Stimulated activated CD8-positive, alpha-beta memory T cell treated with anti-CD3 and anti-CD28 coated beads, Interleukin-15, amount 100 ng/mL, for 1 hour (primary cell): ENCODE results near the gene DPYSL4.

Experiments
- DNase-seq: peaks from one replicate; pipeline ENCODE4 v3.0.0-alpha.2; 2020; ENCODE audit warnings: low read depth

The DPYSL4 gene

GRCh38 chr10:132243141-132243540, 56.4 kb downstream of the DPYSL4 start:
- DNase-seq: no peak

- no peak for DNase-seq
Observed at GRCh38 chr10:132243626-132244025, 56.9 kb downstream of the DPYSL4 start.

GRCh38 chr10:132245056-132245455, 58.3 kb downstream of the DPYSL4 start:
- no peak for DNase-seq

- no peak for DNase-seq
Observed at GRCh38 chr10:132246296-132246695, 59.5 kb downstream of the DPYSL4 start.

- DNase-seq: no peak
Observed at GRCh38 chr10:132247943-132248342, 61.2 kb downstream of the DPYSL4 start.

GRCh38 chr10:132248455-132249225, 61.9 kb downstream of the DPYSL4 start:
- peak; percentile 55 for DNase-seq

GRCh38 chr10:132249226-132249724, 62.5 kb downstream of the DPYSL4 start:
- DNase-seq: no peak

GRCh38 chr10:132249824-132250375, 63.2 kb downstream of the DPYSL4 start:
- no peak for DNase-seq

GRCh38 chr10:132250481-132251475, 64.0 kb downstream of the DPYSL4 start:
- no peak for DNase-seq

GRCh38 chr10:132251928-132252327, 65.2 kb downstream of the DPYSL4 start:
- no peak for DNase-seq

GRCh38 chr10:132252412-132252811, 65.7 kb downstream of the DPYSL4 start:
- DNase-seq: no peak

- no peak for DNase-seq
Observed at GRCh38 chr10:132253092-132253687, 66.4 kb downstream of the DPYSL4 start.

- no peak for DNase-seq
Observed at GRCh38 chr10:132254841-132255240, 68.1 kb downstream of the DPYSL4 start.
